SK-N-DZ (cell line): ENCODE measurements around the gene COL18A1.
"Not testable (repeated sequence)": the region's sequence is repeated elsewhere in the genome, so short reads cannot be mapped to it uniquely, and the experiment has no call there.

ENCODE experiments used
- DNase-seq: peaks from one replicate; pipeline ENCODE4 v3.0.0-alpha.2; 2015; ENCODE audit warnings: low spot score
- small RNA-seq, 2 experiments: library from RNA; depleted of rRNA; stranded (forward); fragments of <200 nt; gene quantifications; one replicate each; pipeline ENCODE3, GENCODE V24; 2014

The COL18A1 gene

DNA sequence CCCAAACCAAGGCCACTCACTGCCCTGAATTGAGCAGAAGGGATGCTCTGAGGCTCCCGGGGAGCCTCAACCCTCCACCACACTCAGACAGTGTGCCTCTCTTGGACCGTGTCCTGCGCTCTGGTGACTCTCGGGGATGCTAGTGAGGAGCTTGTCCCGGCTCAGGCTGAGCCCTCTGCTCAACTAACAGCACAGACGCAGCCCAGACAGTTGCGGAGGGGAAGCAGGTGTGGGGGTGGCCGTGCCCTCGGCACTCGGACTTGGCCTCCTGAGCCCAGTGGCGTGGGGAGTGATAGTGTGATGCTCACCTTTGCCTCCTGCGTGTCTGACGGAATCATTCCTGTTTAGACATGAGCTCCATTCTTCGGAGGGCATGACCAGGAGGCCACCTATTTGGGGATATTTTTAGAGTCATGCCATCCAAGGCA is 152.7 kb downstream of the COL18A1 start:
- no peak for DNase-seq

DNA sequence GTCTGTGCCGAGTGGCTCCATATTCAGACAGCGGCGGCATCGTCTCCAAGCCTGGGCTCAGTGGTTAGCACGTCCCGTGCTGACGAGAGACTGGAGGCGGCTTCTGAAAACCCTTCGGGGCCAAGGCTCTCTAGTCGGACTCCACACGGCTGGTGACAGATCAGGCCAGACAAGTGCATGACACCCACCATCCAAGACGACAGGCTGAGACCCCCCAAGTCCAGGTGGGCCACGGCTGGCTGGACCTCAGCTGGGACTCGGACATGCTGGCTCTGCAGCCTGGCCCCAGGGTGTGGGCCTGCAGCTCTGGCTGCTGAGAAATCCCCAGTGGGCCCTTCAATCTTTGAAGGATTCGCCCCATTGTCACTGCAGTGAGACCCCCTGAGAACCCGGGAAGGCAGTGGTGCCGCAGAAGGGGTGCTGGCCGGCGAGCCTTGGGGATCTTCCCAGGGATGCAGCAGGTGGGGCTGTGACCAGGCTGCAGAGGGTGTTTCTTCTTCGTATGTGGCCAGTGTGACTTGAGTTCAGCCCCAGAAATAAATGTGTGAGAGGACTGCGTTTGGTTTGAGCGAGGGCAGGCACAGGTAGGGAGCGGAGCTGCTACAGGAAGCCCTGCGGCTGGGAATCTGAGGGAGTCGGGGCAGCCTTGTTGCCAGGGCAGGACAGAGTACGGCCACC is 153.2 kb downstream of the COL18A1 start:
- no peak for DNase-seq

GRCh38 chr21:45559216-45560105 is 154.5 kb downstream of the COL18A1 start:
- no peak for DNase-seq

DNA sequence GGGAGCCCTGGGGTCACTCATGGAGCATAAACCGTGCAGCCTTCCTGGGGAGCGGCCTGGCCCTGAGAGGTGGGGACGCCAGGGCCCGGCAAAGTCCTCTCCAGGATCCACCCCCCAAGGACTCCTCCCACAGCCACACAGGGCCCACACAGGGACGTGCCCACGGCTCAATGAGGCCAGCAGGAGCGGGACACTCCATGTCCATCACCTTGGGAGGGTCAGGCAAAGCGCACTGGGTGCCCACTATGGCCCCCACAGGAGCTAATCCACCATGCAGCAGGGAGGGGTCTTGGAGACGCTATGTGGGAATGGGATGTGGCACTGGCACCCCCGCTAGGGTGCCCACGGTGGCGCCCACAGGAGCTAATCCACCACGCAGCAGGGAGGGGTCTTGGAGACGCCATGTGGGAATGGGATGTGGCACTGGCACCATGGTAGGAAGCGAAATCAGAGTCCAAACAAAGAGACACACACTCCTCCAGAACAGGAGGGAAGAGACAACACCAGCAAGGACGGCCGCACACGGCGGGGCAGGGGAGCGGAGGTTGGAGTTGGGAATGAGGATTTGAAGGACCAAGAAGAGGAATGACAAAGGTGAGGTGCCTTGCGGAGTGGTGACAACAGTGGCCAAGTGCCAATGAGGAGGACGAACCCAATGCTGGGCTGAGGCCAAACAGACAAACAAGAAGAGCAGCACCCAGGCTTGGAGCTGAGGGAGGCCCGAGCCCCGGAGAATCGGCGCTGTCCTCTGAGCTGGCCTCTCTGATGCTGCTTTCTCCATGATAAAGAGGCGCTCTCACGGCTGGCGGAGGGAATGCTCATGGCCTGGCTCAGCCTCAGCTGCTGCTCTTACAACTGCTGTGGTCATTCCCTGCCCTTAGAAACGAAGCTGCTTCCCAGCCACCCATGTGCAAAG is 155.4 kb downstream of the COL18A1 start:
- no peak for DNase-seq

- DNase-seq, result not testable (repeated sequence)
Observed at GRCh38 chr21:45561241-45561640, 156.3 kb downstream of the COL18A1 start.

GRCh38 chr21:45562402-45562801 is 157.4 kb downstream of the COL18A1 start:
- no peak for DNase-seq

DNA sequence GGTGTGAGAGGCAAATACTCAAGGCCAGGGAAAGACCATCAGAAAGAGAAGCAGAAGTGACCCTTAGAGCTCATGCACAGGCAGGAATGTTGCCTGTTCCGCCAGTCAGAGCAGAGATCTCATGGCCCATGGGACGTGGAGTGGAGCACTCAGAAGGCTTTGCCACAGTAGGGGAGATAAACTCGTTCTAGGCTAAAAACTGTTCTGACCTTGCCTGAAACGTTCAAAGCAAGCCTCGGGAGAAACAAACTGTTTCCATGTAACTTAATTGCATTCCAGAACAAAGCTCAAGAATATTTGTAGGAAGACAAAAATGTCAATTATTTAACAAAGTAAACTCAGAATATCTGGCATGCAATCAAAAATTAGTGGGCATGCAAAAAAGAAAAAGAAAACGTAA is 158.0 kb downstream of the COL18A1 start:
- DNase-seq, result no peak

Small RNAs within 50 kb of the gene (small RNA-seq; reads per million reads assigned to genes)
- gene MIR6815 (0 reads per million in 2 experiments), gene MTCO1P3 (0.04 to 0.16 reads per million in 2 experiments)
